GM19467 (cell line): ENCODE results near the gene PCDHA4.
"Not testable (repeated sequence)": the region's sequence is repeated elsewhere in the genome, so short reads cannot be mapped to it uniquely, and the experiment has no call there.

Experiments
- ATAC-seq: cut with Tn5 transposase; IDR thresholded peaks from one replicate; pipeline ENCODE4 v1.9.1; 2021; ENCODE audit warnings: mild to moderate bottlenecking, moderate library complexity; ENCODE audit not compliant: unreplicated experiment

PCDHA4 gene

GRCh38 chr5:140806834-140807775 is at the start of gene PCDHA4:
PCDHA4 (plus strand) TSS chr5:140807068.
- no peak for ATAC-seq

GRCh38 chr5:140764177-140764973 is 42.5 kb upstream of the PCDHA4 start:
- ATAC-seq: no peak

GRCh38 chr5:140767444-140767843 is 39.4 kb upstream of the PCDHA4 start:
- no peak for ATAC-seq

- no peak for ATAC-seq
Measured at GRCh38 chr5:140780512-140780911, 26.4 kb upstream of the PCDHA4 start.

GRCh38 chr5:140785905-140786686 is 20.8 kb upstream of the PCDHA4 start, which contains the start of gene PCDHA1:
PCDHA1 (plus strand) TSS chr5:140786140.
- ATAC-seq: no peak

- not testable (repeated sequence) for ATAC-seq
Measured at GRCh38 chr5:140787422-140787821, 19.4 kb upstream of the PCDHA4 start.

- not testable (repeated sequence) for ATAC-seq
Measured at GRCh38 chr5:140787849-140788504, 18.9 kb upstream of the PCDHA4 start.

GRCh38 chr5:140791089-140791488 is 15.8 kb upstream of the PCDHA4 start:
- no peak for ATAC-seq

GRCh38 chr5:140794595-140795258 is 12.1 kb upstream of the PCDHA4 start, which contains the start of gene PCDHA2:
PCDHA2 (plus strand) TSS chr5:140794852.
- no peak for ATAC-seq

GRCh38 chr5:140795259-140795641 is 11.6 kb upstream of the PCDHA4 start:
- ATAC-seq: no peak

GRCh38 chr5:140796072-140796717 is 10.7 kb upstream of the PCDHA4 start:
- ATAC-seq: not testable (repeated sequence)

- no peak for ATAC-seq
Measured at GRCh38 chr5:140796718-140797095, 10.2 kb upstream of the PCDHA4 start.

GRCh38 chr5:140800816-140801493 is 5.9 kb upstream of the PCDHA4 start, which contains the start of gene PCDHA3:
PCDHA3 (plus strand) TSS chr5:140801057.
- no peak for ATAC-seq

- no peak for ATAC-seq
Measured at GRCh38 chr5:140801494-140801841, 5.4 kb upstream of the PCDHA4 start.

GRCh38 chr5:140802381-140802780 is 4.5 kb upstream of the PCDHA4 start:
- not testable (repeated sequence) for ATAC-seq

- ATAC-seq: no peak
Measured at GRCh38 chr5:140802781-140803271, 4.0 kb upstream of the PCDHA4 start.

GRCh38 chr5:140808241-140808888 is 1.5 kb downstream of the PCDHA4 start:
- ATAC-seq: not testable (repeated sequence)

- no peak for ATAC-seq
Measured at GRCh38 chr5:140808889-140809291, 2.0 kb downstream of the PCDHA4 start.
